ENCODE results near the gene TSSK3.

DNA sequence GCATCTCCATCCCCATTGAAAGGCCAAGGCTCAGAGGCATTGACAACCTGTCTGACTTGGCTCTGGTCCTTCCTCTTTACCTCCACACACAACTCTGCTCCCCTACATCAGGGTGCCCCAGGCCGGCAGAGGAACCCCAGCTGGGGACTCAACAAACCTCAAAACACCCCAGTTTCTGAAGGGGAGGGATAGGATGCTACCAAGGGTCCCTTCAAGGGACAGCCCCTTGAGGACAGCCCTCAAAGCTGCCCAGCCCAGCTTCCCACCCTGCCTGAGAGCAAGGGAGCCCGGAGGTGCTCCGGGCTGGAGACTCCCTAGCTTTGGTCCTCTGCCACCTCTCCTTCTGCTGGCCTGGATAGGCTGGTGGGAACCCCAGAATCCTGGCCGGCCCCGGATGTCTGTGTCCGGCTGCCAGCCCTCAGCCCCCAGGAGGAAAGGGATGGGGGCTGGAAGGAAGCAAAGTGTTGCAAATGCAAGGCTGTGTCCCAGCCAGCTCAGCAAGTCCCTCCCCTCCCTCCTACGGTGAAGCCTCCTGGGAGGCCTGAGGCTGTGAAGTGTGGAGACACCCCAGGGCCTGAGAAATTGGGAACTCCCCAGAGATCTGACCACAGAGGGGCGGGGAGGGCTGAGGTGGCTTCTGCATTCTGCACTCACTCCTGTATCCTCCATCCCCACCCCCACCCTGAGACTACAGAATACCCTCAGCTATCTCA, 25.2 kb upstream of the TSSK3 start:
- no peak for TF ChIP-seq CTCF (IDR thresholded peaks at IDR 0.05 in 4 of 5, conservative IDR thresholded peaks at IDR 0.05 in 1 of 5)
- TF ChIP-seq POLR2A (IDR thresholded peaks at IDR 0.05), result no peak

Measured in gastrocnemius medialis (tissue), 4 donors.